ENCODE results near the gene IPO11.

The IPO11 gene

GRCh38 chr5:62403411-62404250 lies 8.9 kb upstream of the IPO11 start, which contains the start of gene DIMT1:
Gene DIMT1, minus strand, starts transcription at chr5:62403905. Its CDS starts 133 bp downstream, at chr5:62403772.
- Histone ChIP-seq H3K14ac (ENCODE audit: low read length) (no peak within 1 kb of the TSS), H3K4ac (ENCODE audit: low read length) (no peak within 1 kb of the TSS), H3K4me3 (ENCODE audit: low read length in 2 of 2) (peak within 1 kb of the TSS; percentile 75 to 88), H3K27me3 (ENCODE audit: control insufficient read depth in 3 of 3, insufficient read depth in 3 of 3, low read depth in 1 of 3, low read length in 3 of 3) (no peaks in the 10 kb centered on the region), H3K18ac (ENCODE audit: low read length) (peak within 1 kb of the TSS; percentile 94), H3K9ac (ENCODE audit: low read depth, low read length, poor library complexity) (peak within 1 kb of the TSS; percentile 66), H3K9me3 (replicated peaks in 1 of 2; ENCODE audit: control insufficient read depth in 2 of 2, insufficient read depth in 1 of 2, low read depth in 1 of 2, low read length in 2 of 2) (no peaks in the 10 kb centered on the region), H2BK5ac (ENCODE audit: low read length) (no peak within 1 kb of the TSS), H3K4me1 (ENCODE audit: control insufficient read depth in 2 of 2, insufficient read depth in 1 of 2, low read depth in 1 of 2, low read length in 2 of 2) (peaks cover 0 to 4% of the 10 kb centered on the region in 2 donors), H3K4me2 (ENCODE audit: insufficient read depth, low read length, poor library complexity, severe bottlenecking) (peak within 1 kb of the TSS; percentile 76), H3K27ac (replicated peaks; ENCODE audit: low read length) (peak within 1 kb of the TSS; percentile 97), H3K23ac (ENCODE audit: low read depth, low read length, poor library complexity) (peak within 1 kb of the TSS; percentile 96), H3K36me3 (replicated peaks in 1 of 2; ENCODE audit: control insufficient read depth in 2 of 2, insufficient read depth in 2 of 2, low read length in 2 of 2) (peaks cover under 1 to 32% of the 10 kb centered on the region in 2 donors), H4K91ac (ENCODE audit: low read depth, low read length, poor library complexity) (no peak within 1 kb of the TSS), H2BK12ac (ENCODE audit: low read length) (peak within 1 kb of the TSS; percentile 73), H4K8ac (ENCODE audit: low read depth, low read length) (no peak within 1 kb of the TSS), H3K79me1 (ENCODE audit: low read depth, low read length) (peaks cover 1% of the 10 kb centered on the region), H2BK15ac (ENCODE audit: low read length) (no peak within 1 kb of the TSS), H2AK5ac (ENCODE audit: low read depth, low read length) (no peak within 1 kb of the TSS), H2AFZ (ENCODE audit: low read length) (peak within 1 kb of the TSS; percentile 96), H2BK120ac (ENCODE audit: low read depth, low read length) (no peak within 1 kb of the TSS)
- WGBS, 2 donors (ENCODE audit: extremely low coverage in 2 of 2, insufficient read length in 2 of 2, insufficient replicate concordance in 1 of 2), result no CpG with 5 or more reads among the region's 66 CpGs
- peak; percentile 94 for DNase-seq (ENCODE audit: low spot score)

GRCh38 chr5:62413711-62414110 lies 1.1 kb downstream of the IPO11 start:
- Histone ChIP-seq H3K4me2 (ENCODE audit: insufficient read depth, low read length, poor library complexity, severe bottlenecking) (peak overlapping the region; percentile 86), H3K4me3 (ENCODE audit: low read length in 2 of 2) (peak overlapping the region in 1 of 2 donors; percentile 64)
- WGBS, 2 donors (ENCODE audit: extremely low coverage in 2 of 2, insufficient read length in 2 of 2, insufficient replicate concordance in 1 of 2), result no CpG with 5 or more reads among the region's 3 CpGs

GRCh38 chr5:62418462-62419076 lies 6.0 kb downstream of the IPO11 start:
- H2BK120ac ChIP-seq (ENCODE audit: low read depth, low read length), result no peak overlapping the region
- H3K9me3 ChIP-seq (replicated peaks in 1 of 2; ENCODE audit: control insufficient read depth in 2 of 2, insufficient read depth in 1 of 2, low read depth in 1 of 2, low read length in 2 of 2), result no peaks in the 10 kb centered on the region
- no peak overlapping the region for H2AFZ ChIP-seq (ENCODE audit: low read length)
- H2BK12ac ChIP-seq (ENCODE audit: low read length), result no peak overlapping the region
- H3K18ac ChIP-seq (ENCODE audit: low read length), result no peak overlapping the region
- peaks cover 2% of the 10 kb centered on the region for H3K79me1 ChIP-seq (ENCODE audit: low read depth, low read length)
- no peak overlapping the region for H3K4ac ChIP-seq (ENCODE audit: low read length)
- H3K14ac ChIP-seq (ENCODE audit: low read length), result no peak overlapping the region
- no peak for DNase-seq (ENCODE audit: low spot score)
- H2BK5ac ChIP-seq (ENCODE audit: low read length), result no peak overlapping the region
- H3K4me3 ChIP-seq (ENCODE audit: low read length in 2 of 2), result no peak overlapping the region
- H3K36me3 ChIP-seq (replicated peaks in 1 of 2; ENCODE audit: control insufficient read depth in 2 of 2, insufficient read depth in 2 of 2, low read length in 2 of 2), result peaks cover 0 to 20% of the 10 kb centered on the region in 2 donors
- H2BK15ac ChIP-seq (ENCODE audit: low read length), result no peak overlapping the region
- no peak overlapping the region for H3K4me2 ChIP-seq (ENCODE audit: insufficient read depth, low read length, poor library complexity, severe bottlenecking)
- H2AK5ac ChIP-seq (ENCODE audit: low read depth, low read length), result no peak overlapping the region
- no peak overlapping the region for H3K23ac ChIP-seq (ENCODE audit: low read depth, low read length, poor library complexity)
- no peak overlapping the region for H3K27ac ChIP-seq (replicated peaks; ENCODE audit: low read length)
- no CpG with 5 or more reads among the region's 4 CpGs for WGBS, 2 donors (ENCODE audit: extremely low coverage in 2 of 2, insufficient read length in 2 of 2, insufficient replicate concordance in 1 of 2)
- no peak overlapping the region for H4K8ac ChIP-seq (ENCODE audit: low read depth, low read length)
- H3K27me3 ChIP-seq (ENCODE audit: control insufficient read depth in 3 of 3, insufficient read depth in 3 of 3, low read depth in 1 of 3, low read length in 3 of 3), result no peaks in the 10 kb centered on the region
- no peak overlapping the region for H4K91ac ChIP-seq (ENCODE audit: low read depth, low read length, poor library complexity)
- H3K4me1 ChIP-seq (ENCODE audit: control insufficient read depth in 2 of 2, insufficient read depth in 1 of 2, low read depth in 1 of 2, low read length in 2 of 2), result peaks cover 0 to 4% of the 10 kb centered on the region in 2 donors
- no peak overlapping the region for H3K9ac ChIP-seq (ENCODE audit: low read depth, low read length, poor library complexity)

More at GRCh38 chr5:62413711-62414110, 1.1 kb downstream of the IPO11 start:
- Histone ChIP-seq H4K8ac (ENCODE audit: low read depth, low read length) (no peak overlapping the region), H3K9me3 (replicated peaks in 1 of 2; ENCODE audit: control insufficient read depth in 2 of 2, insufficient read depth in 1 of 2, low read depth in 1 of 2, low read length in 2 of 2) (no peaks in the 10 kb centered on the region), H2BK15ac (ENCODE audit: low read length) (no peak overlapping the region), H3K4me1 (ENCODE audit: control insufficient read depth in 2 of 2, insufficient read depth in 1 of 2, low read depth in 1 of 2, low read length in 2 of 2) (peaks cover 4 to 8% of the 10 kb centered on the region in 2 donors), H2BK5ac (ENCODE audit: low read length) (no peak overlapping the region), H2AK5ac (ENCODE audit: low read depth, low read length) (no peak overlapping the region), H3K9ac (ENCODE audit: low read depth, low read length, poor library complexity) (no peak overlapping the region), H3K14ac (ENCODE audit: low read length) (no peak overlapping the region), H3K18ac (ENCODE audit: low read length) (no peak overlapping the region), H3K79me1 (ENCODE audit: low read depth, low read length) (peaks cover 5% of the 10 kb centered on the region), H2AFZ (ENCODE audit: low read length) (no peak overlapping the region), H3K4ac (ENCODE audit: low read length) (no peak overlapping the region), H2BK120ac (ENCODE audit: low read depth, low read length) (no peak overlapping the region), H3K27me3 (ENCODE audit: control insufficient read depth in 3 of 3, insufficient read depth in 3 of 3, low read depth in 1 of 3, low read length in 3 of 3) (no peaks in the 10 kb centered on the region), H2BK12ac (ENCODE audit: low read length) (no peak overlapping the region), H4K91ac (ENCODE audit: low read depth, low read length, poor library complexity) (no peak overlapping the region), H3K27ac (replicated peaks; ENCODE audit: low read length) (no peak overlapping the region), H3K36me3 (replicated peaks in 1 of 2; ENCODE audit: control insufficient read depth in 2 of 2, insufficient read depth in 2 of 2, low read length in 2 of 2) (peaks cover 0 to 8% of the 10 kb centered on the region in 2 donors), H3K23ac (ENCODE audit: low read depth, low read length, poor library complexity) (no peak overlapping the region)
- no peak for DNase-seq (ENCODE audit: low spot score)

- WGBS, 2 donors (ENCODE audit: extremely low coverage in 2 of 2, insufficient read length in 2 of 2, insufficient replicate concordance in 1 of 2), result no CpG with 5 or more reads among the region's 3 CpGs
- DNase-seq (ENCODE audit: low spot score), result no peak
Observed at GRCh38 chr5:62419609-62420008, 7.0 kb downstream of the IPO11 start.

More at GRCh38 chr5:62419609-62420008, 7.0 kb downstream of the IPO11 start:
- Histone ChIP-seq H2BK120ac (ENCODE audit: low read depth, low read length) (no peak overlapping the region), H3K9me3 (replicated peaks in 1 of 2; ENCODE audit: control insufficient read depth in 2 of 2, insufficient read depth in 1 of 2, low read depth in 1 of 2, low read length in 2 of 2) (no peaks in the 10 kb centered on the region), H2BK15ac (ENCODE audit: low read length) (no peak overlapping the region), H3K4me2 (ENCODE audit: insufficient read depth, low read length, poor library complexity, severe bottlenecking) (no peak overlapping the region), H3K18ac (ENCODE audit: low read length) (no peak overlapping the region), H3K14ac (ENCODE audit: low read length) (no peak overlapping the region), H3K79me1 (ENCODE audit: low read depth, low read length) (peaks cover 2% of the 10 kb centered on the region), H2AFZ (ENCODE audit: low read length) (no peak overlapping the region), H2BK12ac (ENCODE audit: low read length) (no peak overlapping the region), H2AK5ac (ENCODE audit: low read depth, low read length) (no peak overlapping the region), H3K9ac (ENCODE audit: low read depth, low read length, poor library complexity) (no peak overlapping the region), H4K8ac (ENCODE audit: low read depth, low read length) (no peak overlapping the region), H3K36me3 (replicated peaks in 1 of 2; ENCODE audit: control insufficient read depth in 2 of 2, insufficient read depth in 2 of 2, low read length in 2 of 2) (peaks cover 0 to 20% of the 10 kb centered on the region in 2 donors), H3K27ac (replicated peaks; ENCODE audit: low read length) (no peak overlapping the region), H4K91ac (ENCODE audit: low read depth, low read length, poor library complexity) (no peak overlapping the region), H3K4me3 (ENCODE audit: low read length in 2 of 2) (no peak overlapping the region), H3K23ac (ENCODE audit: low read depth, low read length, poor library complexity) (no peak overlapping the region), H3K4me1 (ENCODE audit: control insufficient read depth in 2 of 2, insufficient read depth in 1 of 2, low read depth in 1 of 2, low read length in 2 of 2) (no peaks in the 10 kb centered on the region), H2BK5ac (ENCODE audit: low read length) (no peak overlapping the region), H3K4ac (ENCODE audit: low read length) (no peak overlapping the region), H3K27me3 (ENCODE audit: control insufficient read depth in 3 of 3, insufficient read depth in 3 of 3, low read depth in 1 of 3, low read length in 3 of 3) (no peaks in the 10 kb centered on the region)
